Naive thymus-derived CD4-positive, alpha-beta T cell (primary cell): ENCODE data around the gene RPS19. TPM values are rescaled to one million over a fixed set of nuclear protein-coding genes. Genes with fewer than 3 reads are reported as not detected.

Source experiments
- ATAC-seq: fragments of 150-1000 bp; cut with Tn5 transposase; 2 replicates; pipeline ENCODE4 v1.10.0; 2021; ENCODE audit warnings: mild to moderate bottlenecking, moderate library complexity
- CTCF ChIA-PET: fragments of 350-600 bp; sonication (Branson Sonifier 250); formaldehyde crosslinking; loops from one replicate; lab custom pipeline; 2021; ENCODE audit warnings: antibody characterized with exemption; lab: Charles Lee
- POLR2A ChIA-PET: fragments of 350-600 bp; sonication (Branson Sonifier 250); formaldehyde crosslinking; loops from one replicate; lab custom pipeline; 2021; ENCODE audit warnings: antibody characterized with exemption, inconsistent platforms; lab: Charles Lee
- DNase-seq, 9 donors: peaks; one replicate each; pipeline versions ENCODE4 v3.0.0 to v3.0.0-alpha.2; 2020 to 2022; ENCODE audit warnings: mixed read lengths in 1 of 9
- H3K27ac ChIP-seq: one replicate; pipeline ENCODE4 v1.7.0; 2013; ENCODE audit warnings: mild to moderate bottlenecking, low read depth, low read length, moderate library complexity
- H3K27me3 ChIP-seq, 2 donors: one replicate each; pipeline ENCODE4 v1.7.0; 2013; ENCODE audit warnings: low read length in 2 of 2, mild to moderate bottlenecking in 2 of 2, moderate library complexity in 2 of 2; ENCODE audit not compliant: control insufficient read depth in 2 of 2, insufficient read depth in 2 of 2
- H3K36me3 ChIP-seq, 3 experiments: 1 replicate in 2 of 3; 2 replicates in 1 of 3; pipeline ENCODE4 v1.7.0; 2013; ENCODE audit warnings: low read length in 3 of 3, mild to moderate bottlenecking in 3 of 3, moderate library complexity in 1 of 3; ENCODE audit not compliant: insufficient read depth in 3 of 3, control insufficient read depth in 2 of 3
- H3K4me1 ChIP-seq, 2 donors: one replicate each; pipeline ENCODE4 v1.7.0; 2013; ENCODE audit warnings: low read length in 2 of 2, mild to moderate bottlenecking in 2 of 2, moderate library complexity in 1 of 2; ENCODE audit not compliant: control insufficient read depth in 2 of 2, insufficient read depth in 2 of 2
- H3K4me3 ChIP-seq: 2 replicates; pipeline ENCODE4 v1.7.0; 2013; ENCODE audit warnings: mild to moderate bottlenecking, low read length
- H3K9me3 ChIP-seq, 3 experiments: 1 replicate in 2 of 3; 2 replicates in 1 of 3; pipeline ENCODE4 v1.7.0; 2013; ENCODE audit warnings: low read length in 3 of 3; ENCODE audit not compliant: control insufficient read depth in 2 of 3
- H3K27ac Mint-ChIP-seq, 9 donors: one replicate each; pipeline ENCODE4 v1.8.0; 2020 to 2022; ENCODE audit warnings: mixed read lengths in 9 of 9, mild to moderate bottlenecking in 8 of 9, moderate library complexity in 5 of 9, inconsistent platforms in 2 of 9
- H3K27me3 Mint-ChIP-seq, 5 donors: one replicate each; pipeline ENCODE4 v1.8.0; 2021 to 2022; ENCODE audit warnings: mixed read lengths in 5 of 5, mild to moderate bottlenecking in 1 of 5
- H3K36me3 Mint-ChIP-seq, 5 donors: one replicate each; pipeline ENCODE4 v1.8.0; 2020 to 2022; ENCODE audit warnings: mixed read lengths in 5 of 5, mild to moderate bottlenecking in 3 of 5, inconsistent platforms in 1 of 5
- H3K4me1 Mint-ChIP-seq, 7 donors: one replicate each; pipeline ENCODE4 v1.8.0; 2020 to 2022; ENCODE audit warnings: mixed read lengths in 7 of 7, mild to moderate bottlenecking in 3 of 7, inconsistent platforms in 1 of 7
- H3K4me3 Mint-ChIP-seq, 10 donors: one replicate each; pipeline ENCODE4 v1.8.0; 2020 to 2022; ENCODE audit warnings: mild to moderate bottlenecking in 10 of 10, mixed read lengths in 10 of 10, moderate library complexity in 6 of 10, inconsistent platforms in 2 of 10
- H3K9me3 Mint-ChIP-seq, 11 donors: one replicate each; pipeline ENCODE4 v1.8.0; 2020 to 2022; ENCODE audit warnings: mixed read lengths in 11 of 11, mild to moderate bottlenecking in 4 of 11, inconsistent platforms in 1 of 11, moderate library complexity in 1 of 11
- intact Hi-C, 2 donors: fragments of 100-400 bp; cut with micrococcal nuclease; formaldehyde crosslinking; loops; one replicate each; pipeline ENCODE4 v1.15.1; 2023
- polyA plus RNA-seq, 2 donors: library from polyadenylated mRNA; unstranded; fragments of 300-500 nt; fragmentation: Illumina TruSeq; gene quantifications; one replicate each; pipeline ENCODE4 v1.2.3, GENCODE V29; 2021
- total RNA-seq, 6 experiments: library from RNA in 5 of 6; stranded (reverse) in 5 of 6; gene quantifications; 1 replicate in 5 of 6; 2 replicates in 1 of 6; pipeline ENCODE4 v1.2.3 and lab custom pipeline; 2021 to 2026

The RPS19 gene
- total and polyA plus RNA-seq, 7 experiments from 2014 or later, result 2,739 to 7,822 (median 3,541) TPM

DNA sequence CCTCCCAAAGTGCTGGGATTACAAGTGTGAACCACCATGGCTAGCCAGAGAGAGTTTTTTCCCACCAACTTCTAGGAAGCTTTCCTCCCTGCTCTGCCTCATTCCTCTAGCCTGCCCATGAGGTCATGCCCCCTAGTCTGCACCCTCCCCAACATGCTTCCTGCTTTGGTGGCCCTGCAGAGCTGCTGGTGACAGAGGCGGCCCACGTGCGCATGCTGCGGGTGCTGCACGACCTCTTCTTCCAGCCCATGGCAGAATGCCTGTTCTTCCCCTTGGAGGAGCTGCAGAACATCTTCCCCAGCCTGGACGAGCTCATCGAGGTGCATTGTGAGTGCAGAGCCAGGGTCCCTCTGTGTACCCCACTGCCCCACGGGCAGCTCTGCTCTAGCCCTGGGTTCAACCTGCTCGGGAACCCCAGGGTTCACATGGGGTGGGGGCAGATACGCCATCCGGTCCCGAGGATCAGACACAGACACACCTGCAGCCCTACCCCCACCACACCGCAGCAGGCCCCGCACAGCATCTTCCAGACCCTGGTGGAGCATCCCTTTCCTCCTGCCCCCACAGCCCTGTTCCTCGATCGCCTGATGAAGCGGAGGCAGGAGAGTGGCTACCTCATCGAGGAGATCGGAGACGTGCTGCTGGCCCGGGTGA lies 41.8 kb downstream of the RPS19 start:
- Mint-ChIP-seq H3K36me3 (peaks cover 3 to 58% (median 21%) of the 10 kb centered on the region in 5 donors), H3K27ac (peak overlapping the region in 4 of 9 donors; percentile 10 to 69 (median 49)), H3K4me1 (peaks cover 34 to 70% (median 53%) of the 10 kb centered on the region in 7 donors), H3K9me3 (peaks cover 0 to 4% (median 0%) of the 10 kb centered on the region in 11 donors), H3K27me3 (no peaks in the 10 kb centered on the region), H3K4me3 (no peak overlapping the region)
- Histone ChIP-seq H3K9me3 (no peaks in the 10 kb centered on the region), H3K4me1 (peaks cover 0 to 35% of the 10 kb centered on the region in 2 donors), H3K27me3 (no peaks in the 10 kb centered on the region), H3K4me3 (no peak overlapping the region), H3K27ac (no peak overlapping the region), H3K36me3 (peaks cover 49 to 95% (median 62%) of the 10 kb centered on the region in 3 experiments)
- ATAC-seq, result no peak
- no peak for DNase-seq
- POLR2A ChIA-PET, result interaction anchor here (0.8 to 15.6 kb wide), 5 partner anchors 9 to 42 kb away, joined by 3 to 348 read pairs (median 4); partner anchors contain the start of genes ARHGEF1 and RPS19
- CTCF ChIA-PET, result interaction anchor here (1.0 to 2.0 kb wide), 4 partner anchors 11 to 49 kb away, joined by 3 to 7 read pairs (median 4); no protein-coding TSS in a partner anchor
- intact Hi-C loops, result loop anchor here in 1 of 2 donors (2.0 kb wide), 1 partner anchor 15 kb away; no protein-coding TSS in a partner anchor

DNA sequence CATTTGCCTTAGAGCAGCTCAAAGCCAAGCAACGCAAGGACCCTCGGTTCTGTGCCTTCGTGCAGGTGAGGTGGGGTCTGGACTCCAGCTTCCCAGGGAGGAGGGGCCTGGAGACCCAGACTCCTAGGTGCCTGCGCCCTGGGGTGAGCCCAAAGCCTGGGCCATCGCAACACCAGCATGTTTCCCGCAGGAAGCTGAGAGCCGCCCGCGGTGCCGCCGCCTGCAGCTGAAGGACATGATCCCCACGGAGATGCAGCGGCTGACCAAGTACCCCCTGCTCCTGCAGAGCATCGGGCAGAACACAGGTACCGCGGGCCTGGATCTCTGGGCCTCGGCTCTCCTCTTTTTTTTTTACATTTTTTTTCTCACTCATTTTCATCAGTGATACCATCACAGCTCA lies 42.5 kb downstream of the RPS19 start:
- Mint-ChIP-seq H3K4me3 (peak overlapping the region in 1 of 10 donors; percentile 39), H3K27ac (peak overlapping the region in 4 of 9 donors; percentile 33 to 83 (median 60)), H3K27me3 (no peaks in the 10 kb centered on the region), H3K36me3 (peaks cover 3 to 57% (median 22%) of the 10 kb centered on the region in 5 donors), H3K4me1 (peaks cover 35 to 69% (median 55%) of the 10 kb centered on the region in 7 donors), H3K9me3 (peaks cover 0 to 4% (median 0%) of the 10 kb centered on the region in 11 donors)
- peaks cover 51 to 96% (median 61%) of the 10 kb centered on the region in 3 experiments for H3K36me3 ChIP-seq
- no peaks in the 10 kb centered on the region for H3K27me3 ChIP-seq
- no peaks in the 10 kb centered on the region for H3K9me3 ChIP-seq
- no peak overlapping the region for H3K4me3 ChIP-seq
- intact Hi-C loops, result no loop called here
- ChIA-PET POLR2A (interaction anchor here (1.3 to 15.6 kb wide), 4 partner anchors 8 to 42 kb away, joined by 4 to 348 read pairs (median 18); partner anchors contain the start of genes ARHGEF1 and RPS19), CTCF (interaction anchor here (0.6 to 1.0 kb wide), 4 partner anchors 11 to 28 kb away, joined by 3 to 6 read pairs (median 4); no protein-coding TSS in a partner anchor)
- ATAC-seq, result no peak
- H3K27ac ChIP-seq, result no peak overlapping the region
- no peak for DNase-seq
- peaks cover 0 to 33% of the 10 kb centered on the region in 2 donors for H3K4me1 ChIP-seq

DNA sequence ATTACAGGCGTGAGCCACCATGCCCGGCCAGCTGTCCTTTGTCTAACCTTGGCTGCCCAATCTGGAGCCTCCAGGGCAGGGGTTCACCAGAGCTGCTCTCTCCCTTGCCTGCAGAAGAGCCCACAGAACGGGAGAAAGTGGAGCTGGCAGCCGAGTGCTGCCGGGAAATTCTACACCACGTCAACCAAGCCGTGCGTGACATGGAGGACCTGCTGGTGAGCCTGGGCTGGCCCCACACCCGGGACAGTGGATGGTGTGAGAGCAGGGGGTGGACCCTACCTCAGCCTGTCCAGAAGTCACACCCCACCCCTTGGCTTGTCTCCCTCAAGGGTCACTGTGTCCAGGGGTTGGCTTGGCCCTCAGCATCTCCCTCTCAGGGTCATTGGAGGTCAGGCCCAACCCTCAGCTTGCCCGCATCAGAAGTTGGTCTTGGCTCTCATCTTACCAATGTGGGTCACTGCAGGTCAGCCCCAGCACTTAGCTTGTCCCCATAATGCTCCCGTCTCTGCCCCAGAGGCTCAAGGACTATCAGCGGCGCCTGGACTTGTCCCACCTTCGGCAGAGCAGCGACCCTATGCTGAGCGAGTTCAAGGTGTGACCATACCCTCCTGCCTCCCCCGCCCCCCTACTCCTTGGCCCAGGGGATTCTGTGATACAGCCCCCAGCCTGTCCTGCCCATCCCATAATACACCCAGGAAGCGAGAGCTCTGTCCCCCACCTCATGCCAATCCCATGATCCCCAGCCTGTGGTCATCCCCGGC lies 43.3 kb downstream of the RPS19 start:
- ATAC-seq (no peak), DNase-seq (no peak)
- H3K4me3 Mint-ChIP-seq, result peak overlapping the region in 2 of 10 donors; percentile 39 to 49
- intact Hi-C loops, result no loop called here
- H3K27me3 ChIP-seq, result no peaks in the 10 kb centered on the region
- H3K27ac ChIP-seq, result peak overlapping the region; percentile 38
- H3K9me3 Mint-ChIP-seq, result peaks cover 0 to 4% (median 0%) of the 10 kb centered on the region in 11 donors
- no peaks in the 10 kb centered on the region for H3K9me3 ChIP-seq
- ChIA-PET POLR2A (interaction anchor here (1.1 to 15.6 kb wide), 6 partner anchors 7 to 43 kb away, joined by 3 to 348 read pairs (median 6); partner anchors contain the start of genes ARHGEF1 and RPS19), CTCF (interaction anchor here (0.7 to 1.0 kb wide), 3 partner anchors 12 to 29 kb away, joined by 3 to 4 read pairs (median 3); no protein-coding TSS in a partner anchor)
- peak overlapping the region in 4 of 9 donors; percentile 52 to 87 (median 64) for H3K27ac Mint-ChIP-seq
- H3K27me3 Mint-ChIP-seq, result no peaks in the 10 kb centered on the region
- peaks cover 0 to 28% of the 10 kb centered on the region in 2 donors for H3K4me1 ChIP-seq
- H3K4me3 ChIP-seq, result no peak overlapping the region
- H3K36me3 ChIP-seq, result peaks cover 49 to 93% (median 61%) of the 10 kb centered on the region in 3 experiments
- peaks cover 3 to 50% (median 22%) of the 10 kb centered on the region in 5 donors for H3K36me3 Mint-ChIP-seq
- H3K4me1 Mint-ChIP-seq, result peaks cover 31 to 61% (median 48%) of the 10 kb centered on the region in 7 donors

DNA sequence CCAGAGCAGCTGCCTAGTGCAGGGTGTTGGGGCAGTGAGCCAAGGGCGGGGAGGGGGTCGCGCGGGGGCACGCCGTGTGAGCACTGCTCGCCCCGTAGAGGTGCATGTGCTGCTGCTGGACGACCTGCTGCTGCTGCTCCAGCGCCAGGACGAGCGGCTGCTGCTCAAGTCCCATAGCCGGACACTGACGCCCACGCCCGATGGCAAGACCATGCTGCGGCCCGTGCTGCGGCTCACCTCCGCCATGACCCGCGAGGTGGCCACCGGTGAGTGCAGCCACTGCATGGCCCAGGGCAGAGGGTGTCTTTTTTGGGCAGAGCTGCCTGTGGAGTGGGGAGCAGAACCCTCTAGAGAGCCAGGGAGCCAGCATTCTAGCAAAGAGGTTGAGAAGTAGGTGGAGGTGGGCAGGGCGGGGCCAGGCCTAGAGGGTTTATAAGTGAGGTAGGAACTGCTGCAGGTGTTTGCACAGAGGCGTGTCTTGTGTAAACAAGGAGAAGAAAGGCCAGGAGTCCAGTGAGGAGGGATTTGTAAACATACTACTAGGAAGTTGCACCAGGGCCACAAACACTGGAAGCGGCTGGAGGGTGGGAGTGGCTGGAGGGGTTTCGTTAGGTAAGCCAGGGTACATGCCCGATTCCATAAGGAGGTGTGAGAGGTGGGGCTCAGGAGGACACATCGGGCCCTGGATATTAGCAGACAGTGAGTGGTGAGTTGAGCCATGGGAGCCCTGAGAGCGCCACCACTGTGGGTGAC lies 44.2 kb downstream of the RPS19 start:
- CTCF ChIA-PET, result interaction anchor here (1.2 kb wide), 1 partner anchor 15 kb away, joined by 4 read pairs; no protein-coding TSS in a partner anchor
- peak overlapping the region in 7 of 9 donors; percentile 21 to 85 (median 48) for H3K27ac Mint-ChIP-seq
- peak overlapping the region in 2 of 10 donors; percentile 27 to 61 for H3K4me3 Mint-ChIP-seq
- no peak for DNase-seq
- H3K4me3 ChIP-seq, result no peak overlapping the region
- H3K27me3 ChIP-seq, result no peaks in the 10 kb centered on the region
- H3K36me3 ChIP-seq, result peaks cover 47 to 91% (median 61%) of the 10 kb centered on the region in 3 experiments
- POLR2A ChIA-PET, result interaction anchor here (1.0 to 15.6 kb wide), 7 partner anchors 8 to 33 kb away, joined by 3 to 348 read pairs (median 4); partner anchors contain the start of gene ARHGEF1
- peaks cover 0 to under 1% (median 0%) of the 10 kb centered on the region in 5 donors for H3K27me3 Mint-ChIP-seq
- peaks cover 0 to 4% (median 0%) of the 10 kb centered on the region in 11 donors for H3K9me3 Mint-ChIP-seq
- peaks cover 0 to 46% (median 14%) of the 10 kb centered on the region in 5 donors for H3K36me3 Mint-ChIP-seq
- H3K27ac ChIP-seq, result peak overlapping the region; percentile 23
- no peaks in the 10 kb centered on the region for H3K9me3 ChIP-seq
- no peak for ATAC-seq
- intact Hi-C loops, result no loop called here
- H3K4me1 ChIP-seq, result peaks cover 0 to 28% of the 10 kb centered on the region in 2 donors
- H3K4me1 Mint-ChIP-seq, result peaks cover 25 to 52% (median 46%) of the 10 kb centered on the region in 7 donors

DNA sequence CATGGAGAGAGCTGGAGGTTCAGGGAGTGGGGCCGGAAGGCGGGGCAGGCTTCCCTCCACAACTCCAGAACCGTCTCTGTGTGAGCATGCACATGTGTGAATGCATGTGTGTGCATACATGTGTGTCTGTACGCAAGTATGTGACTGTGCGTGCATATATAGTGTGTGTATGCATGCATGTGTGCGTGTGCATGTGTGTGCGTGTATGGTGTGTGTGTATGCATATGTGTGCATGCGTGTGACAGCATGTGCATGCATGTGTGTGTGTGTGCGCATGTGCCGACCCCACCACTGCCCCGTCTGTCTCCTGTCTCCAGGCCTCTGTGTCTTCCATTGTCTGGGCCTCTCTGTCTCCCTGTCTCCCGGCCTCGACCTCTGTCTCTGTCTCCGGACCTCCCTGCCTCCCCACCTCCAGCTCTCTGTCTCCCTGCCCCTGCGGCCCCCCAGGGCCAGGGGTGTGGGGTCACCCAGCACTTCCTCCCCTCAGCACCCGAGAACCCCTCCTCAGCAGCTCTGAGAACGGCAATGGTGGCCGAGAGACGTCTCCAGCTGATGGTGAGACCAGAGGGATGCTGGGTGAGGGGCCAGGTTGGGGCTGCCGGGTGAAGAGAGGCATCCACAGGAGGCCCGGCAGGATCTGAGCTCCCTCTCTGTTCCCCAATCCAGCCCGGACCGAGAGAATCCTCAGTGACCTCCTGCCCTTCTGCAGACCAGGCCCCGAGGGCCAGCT lies 45.4 kb downstream of the RPS19 start:
- peak overlapping the region in 3 of 10 donors; percentile 21 to 48 (median 32) for H3K4me3 Mint-ChIP-seq
- H3K9me3 Mint-ChIP-seq, result peaks cover 0 to 4% (median 0%) of the 10 kb centered on the region in 11 donors
- no peak overlapping the region for H3K27ac ChIP-seq
- peaks cover 47 to 82% (median 56%) of the 10 kb centered on the region in 3 experiments for H3K36me3 ChIP-seq
- ChIA-PET CTCF (interaction anchor here (0.6 to 1.2 kb wide), 2 partner anchors 14 to 46 kb away, joined by 3 to 4 read pairs; no protein-coding TSS in a partner anchor), POLR2A (interaction anchor here (1.0 to 15.6 kb wide), 6 partner anchors 8 to 34 kb away, joined by 3 to 348 read pairs (median 6); partner anchors contain the start of gene ARHGEF1)
- DNase-seq, result no peak
- H3K4me3 ChIP-seq, result no peak overlapping the region
- intact Hi-C loops, result no loop called here
- H3K9me3 ChIP-seq, result no peaks in the 10 kb centered on the region
- H3K36me3 Mint-ChIP-seq, result peaks cover 0 to 45% (median 13%) of the 10 kb centered on the region in 5 donors
- no peak for ATAC-seq
- peaks cover 0 to 23% of the 10 kb centered on the region in 2 donors for H3K4me1 ChIP-seq
- peaks cover 0 to 2% (median 0%) of the 10 kb centered on the region in 5 donors for H3K27me3 Mint-ChIP-seq
- peak overlapping the region in 8 of 9 donors; percentile 31 to 85 (median 73) for H3K27ac Mint-ChIP-seq
- H3K27me3 ChIP-seq, result no peaks in the 10 kb centered on the region
- peaks cover 20 to 47% (median 40%) of the 10 kb centered on the region in 7 donors for H3K4me1 Mint-ChIP-seq
